Subcutaneous abdominal adipose tissue (tissue), 5 donors: ENCODE measurements around the gene ADGRF5.

ENCODE experiments used
- H3K27ac ChIP-seq: one replicate; pipeline ENCODE4 v1.7.0; 2013; ENCODE audit warnings: low read depth, mild to moderate bottlenecking, inconsistent platforms, low read length, moderate library complexity
- H3K27me3 ChIP-seq, 5 donors: one replicate each; pipeline ENCODE4 v1.7.0; 2013; ENCODE audit warnings: low read length in 5 of 5, inconsistent platforms in 1 of 5; ENCODE audit not compliant: control insufficient read depth in 5 of 5, insufficient read depth in 4 of 5
- H3K36me3 ChIP-seq, 5 donors: one replicate each; pipeline ENCODE4 v1.7.0; 2013; ENCODE audit warnings: low read length in 5 of 5; ENCODE audit not compliant: control insufficient read depth in 5 of 5, insufficient read depth in 5 of 5
- H3K4me1 ChIP-seq, 5 donors: one replicate each; pipeline ENCODE4 v1.7.0; 2013; ENCODE audit warnings: low read length in 5 of 5, mild to moderate bottlenecking in 3 of 5, moderate library complexity in 1 of 5; ENCODE audit not compliant: control insufficient read depth in 5 of 5, insufficient read depth in 5 of 5
- H3K4me3 ChIP-seq, 5 donors: one replicate each; pipeline ENCODE4 v1.7.0; 2013; ENCODE audit warnings: low read length in 5 of 5, low read depth in 1 of 5
- H3K9ac ChIP-seq, 5 donors: one replicate each; pipeline ENCODE4 v1.7.0; 2013; ENCODE audit warnings: low read length in 5 of 5, mild to moderate bottlenecking in 4 of 5, moderate library complexity in 3 of 5
- H3K9me3 ChIP-seq, 5 donors: one replicate each; pipeline ENCODE4 v1.7.0; 2013; ENCODE audit warnings: low read length in 5 of 5; ENCODE audit not compliant: control insufficient read depth in 5 of 5
- donor health status: healthy.
- donor health status: healthy.
- donor health status: healthy.
- donor health status: healthy.
- donor health status: healthy.

Gene ADGRF5

DNA sequence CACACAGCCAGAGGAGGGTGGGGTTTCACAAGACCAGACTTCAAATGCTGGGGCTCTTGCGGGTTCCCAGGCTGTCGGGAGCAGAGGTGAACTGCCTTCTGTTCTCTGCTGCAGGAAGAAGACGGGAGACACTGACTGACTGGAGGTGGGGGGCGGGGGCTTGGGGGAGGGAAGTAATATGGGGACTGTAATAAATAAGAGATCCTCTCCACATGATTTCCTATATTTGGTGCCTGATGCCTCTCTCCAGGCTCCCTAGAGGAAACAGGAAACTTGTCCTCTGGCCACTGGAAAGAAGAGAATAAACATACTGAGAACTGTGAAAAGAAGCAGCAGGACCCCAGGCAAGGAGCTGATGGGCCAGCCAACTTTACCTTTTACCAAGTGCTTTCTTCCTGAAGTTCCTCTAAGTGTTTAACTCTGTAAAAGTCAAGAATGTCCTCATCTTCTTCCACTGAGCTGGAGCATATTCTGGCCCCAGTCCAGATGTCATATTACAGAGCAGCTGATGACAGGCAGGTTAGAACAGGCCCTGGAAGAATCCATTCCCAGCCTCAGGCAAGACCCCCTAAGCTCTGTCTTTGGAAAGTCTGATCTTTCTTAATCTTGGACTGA, 33.2 kb upstream of the ADGRF5 start:
- Histone ChIP-seq H3K27me3 (no peaks in the 10 kb centered on the region), H3K36me3 (no peaks in the 10 kb centered on the region), H3K9ac (no peak overlapping the region), H3K9me3 (no peaks in the 10 kb centered on the region), H3K4me1 (peaks cover 0 to 25% (median 3%) of the 10 kb centered on the region in 5 donors), H3K27ac (no peak overlapping the region), H3K4me3 (peak overlapping the region in 3 of 5 donors; percentile 45 to 52 (median 51))

DNA sequence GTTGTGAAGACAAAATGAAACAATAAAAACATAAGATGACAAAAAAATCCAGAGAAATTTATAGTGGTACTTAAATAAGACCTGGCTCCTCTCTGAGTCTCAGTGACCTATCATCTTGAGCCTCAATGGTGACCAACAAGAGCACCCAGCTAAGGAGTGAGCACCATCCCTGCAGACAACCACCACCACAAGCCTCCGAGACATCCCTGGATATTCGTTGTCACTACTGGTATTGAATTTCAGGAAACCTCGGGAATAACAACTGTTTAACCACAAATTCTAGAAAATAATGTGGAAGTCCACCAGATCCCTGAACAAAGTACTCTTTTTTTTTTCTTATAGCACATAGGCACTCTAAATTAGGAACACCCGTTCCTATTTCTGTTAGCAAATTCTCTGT, 32.2 kb upstream of the ADGRF5 start:
- Histone ChIP-seq H3K27me3 (no peaks in the 10 kb centered on the region), H3K9me3 (no peaks in the 10 kb centered on the region), H3K4me3 (peak overlapping the region in 3 of 5 donors; percentile 45 to 52 (median 51)), H3K9ac (peak overlapping the region in 2 of 5 donors; percentile 6 to 13), H3K36me3 (no peaks in the 10 kb centered on the region), H3K27ac (peak overlapping the region; percentile 43), H3K4me1 (peaks cover 0 to 35% (median 3%) of the 10 kb centered on the region in 5 donors)

GRCh38 chr6:46949632-46950280, 28.0 kb upstream of the ADGRF5 start:
- Histone ChIP-seq H3K4me3 (no peak overlapping the region), H3K9me3 (no peaks in the 10 kb centered on the region), H3K9ac (peak overlapping the region in 1 of 5 donors; percentile 57), H3K27ac (peak overlapping the region; percentile 85), H3K4me1 (peaks cover 0 to 59% (median 5%) of the 10 kb centered on the region in 5 donors), H3K36me3 (no peaks in the 10 kb centered on the region), H3K27me3 (no peaks in the 10 kb centered on the region)

DNA sequence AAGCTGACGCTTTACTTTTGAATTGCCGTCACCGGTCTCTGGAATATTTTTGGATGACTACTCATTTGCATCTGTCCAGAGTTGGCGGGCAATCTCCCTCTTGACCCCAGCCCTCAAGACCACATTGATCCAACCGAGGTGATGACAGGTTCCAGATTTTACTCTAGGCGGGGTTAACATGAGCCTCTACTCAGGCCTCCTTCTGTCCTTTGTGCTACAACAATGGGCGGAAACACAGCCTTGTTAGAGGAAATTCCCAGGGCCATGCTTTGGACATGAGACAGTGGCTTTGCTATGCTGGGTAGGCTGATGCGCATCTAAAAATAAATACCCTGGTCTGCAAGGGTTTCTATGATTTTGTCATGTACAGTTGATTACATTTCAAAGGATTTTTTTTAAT, 27.0 kb upstream of the ADGRF5 start:
- H3K4me3 ChIP-seq = no peak overlapping the region
- no peaks in the 10 kb centered on the region for H3K9me3 ChIP-seq
- H3K27me3 ChIP-seq = no peaks in the 10 kb centered on the region
- peak overlapping the region; percentile 85 for H3K27ac ChIP-seq
- H3K4me1 ChIP-seq = peaks cover 0 to 59% (median 5%) of the 10 kb centered on the region in 5 donors
- peak overlapping the region in 1 of 5 donors; percentile 25 for H3K9ac ChIP-seq
- H3K36me3 ChIP-seq = no peaks in the 10 kb centered on the region

GRCh38 chr6:46947497-46947896, 25.8 kb upstream of the ADGRF5 start:
- Histone ChIP-seq H3K36me3 (no peaks in the 10 kb centered on the region), H3K27ac (peak overlapping the region; percentile 68), H3K9me3 (no peaks in the 10 kb centered on the region), H3K4me1 (peaks cover 0 to 54% (median 5%) of the 10 kb centered on the region in 5 donors), H3K4me3 (peak overlapping the region in 1 of 5 donors; percentile 32), H3K27me3 (no peaks in the 10 kb centered on the region), H3K9ac (no peak overlapping the region)

DNA sequence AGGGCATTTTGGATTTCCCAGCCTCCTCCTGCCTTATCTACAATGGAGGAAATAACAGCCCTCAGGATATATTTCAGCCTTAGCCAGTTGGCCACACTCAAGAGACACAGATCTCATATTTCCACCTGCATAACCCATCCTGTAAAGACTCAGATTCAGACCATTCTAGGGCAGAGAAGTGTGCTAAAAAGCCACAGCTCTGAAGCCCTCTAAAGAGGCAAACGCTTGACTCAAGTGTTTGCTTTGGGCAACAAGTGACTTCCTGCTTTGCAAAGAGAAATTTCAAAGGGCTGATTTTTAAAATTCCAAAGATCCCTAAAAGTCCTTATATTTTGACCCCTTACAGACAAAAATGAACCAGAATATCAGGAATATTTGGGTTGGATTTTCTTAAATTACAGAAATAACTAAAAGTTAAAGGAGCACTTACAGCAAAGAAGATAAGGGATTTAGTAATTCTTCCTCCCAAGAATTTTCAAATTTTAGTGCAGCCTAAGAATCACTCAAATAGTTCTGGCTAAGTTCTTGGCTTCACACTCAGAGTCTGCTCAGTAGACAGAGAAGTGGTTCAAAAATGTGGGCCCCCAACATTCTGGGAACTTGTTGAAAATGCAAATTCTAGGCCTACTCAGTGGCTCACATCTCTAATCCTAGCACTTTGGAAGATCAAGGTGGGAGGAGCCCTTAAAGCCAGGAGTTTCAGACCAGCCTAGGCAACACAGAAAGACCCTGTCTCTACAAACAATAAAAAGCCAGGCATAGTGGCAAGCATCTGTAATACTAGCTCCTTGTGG, 18.9 kb upstream of the ADGRF5 start:
- Histone ChIP-seq H3K27me3 (peaks cover 0 to 4% (median 0%) of the 10 kb centered on the region in 5 donors), H3K4me3 (no peak overlapping the region), H3K9ac (no peak overlapping the region), H3K9me3 (no peaks in the 10 kb centered on the region), H3K4me1 (peaks cover 0 to 37% (median 0%) of the 10 kb centered on the region in 5 donors), H3K27ac (no peak overlapping the region), H3K36me3 (no peaks in the 10 kb centered on the region)

- no peaks in the 10 kb centered on the region for H3K9me3 ChIP-seq
- no peak overlapping the region for H3K27ac ChIP-seq
- H3K9ac ChIP-seq = no peak overlapping the region
- H3K4me3 ChIP-seq = no peak overlapping the region
- H3K27me3 ChIP-seq = peaks cover 0 to 4% (median 0%) of the 10 kb centered on the region in 5 donors
- no peaks in the 10 kb centered on the region for H3K36me3 ChIP-seq
- peaks cover 0 to 53% (median 1%) of the 10 kb centered on the region in 5 donors for H3K4me1 ChIP-seq
Observed at GRCh38 chr6:46937642-46938041, 15.9 kb upstream of the ADGRF5 start.

DNA sequence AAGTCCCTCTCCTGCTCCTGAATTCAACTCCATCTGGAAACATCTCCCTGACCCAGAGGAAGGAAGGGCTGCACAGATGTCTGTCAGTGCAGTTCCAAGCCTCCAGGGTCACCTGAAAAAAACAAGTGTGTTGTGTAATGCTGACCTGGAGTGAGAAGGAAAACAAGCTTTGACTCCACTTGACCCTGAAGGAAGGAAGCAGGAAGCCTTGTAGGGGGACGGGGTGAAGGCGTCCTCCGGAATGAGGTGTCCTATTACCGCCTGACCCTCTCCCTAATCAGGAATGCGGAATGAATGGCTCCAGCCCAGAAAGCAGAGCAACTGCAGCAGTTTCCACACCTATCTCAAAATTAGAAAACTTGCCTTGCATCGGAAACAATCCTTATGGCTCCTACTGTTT, 13.9 kb upstream of the ADGRF5 start:
- Histone ChIP-seq H3K4me3 (no peak overlapping the region), H3K4me1 (peaks cover 0 to 59% (median 5%) of the 10 kb centered on the region in 5 donors), H3K27me3 (peaks cover 0 to 4% (median 0%) of the 10 kb centered on the region in 5 donors), H3K36me3 (no peaks in the 10 kb centered on the region), H3K9ac (no peak overlapping the region), H3K9me3 (no peaks in the 10 kb centered on the region), H3K27ac (peak overlapping the region; percentile 64)

DNA sequence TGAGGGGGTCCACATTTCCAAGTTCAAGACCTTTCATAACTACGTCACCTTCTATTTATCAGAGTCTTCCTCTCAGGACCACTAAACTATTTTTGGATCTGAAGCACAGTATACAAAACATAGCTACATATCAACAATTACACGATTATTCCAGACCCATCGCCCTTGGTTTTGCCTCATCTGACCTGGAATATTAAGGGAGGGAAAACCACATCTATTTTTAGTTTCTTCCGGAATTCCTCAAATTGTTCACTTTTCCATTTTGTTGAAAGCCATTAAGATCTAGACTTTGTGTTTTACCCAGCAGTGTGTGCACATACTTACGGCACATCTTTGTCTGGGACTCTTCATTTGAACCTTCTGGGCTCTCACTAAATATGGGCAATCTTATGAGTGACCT, 12.0 kb upstream of the ADGRF5 start:
- Histone ChIP-seq H3K36me3 (no peaks in the 10 kb centered on the region), H3K9ac (no peak overlapping the region), H3K27ac (peak overlapping the region; percentile 78), H3K9me3 (no peaks in the 10 kb centered on the region), H3K4me1 (peaks cover 0 to 46% (median 5%) of the 10 kb centered on the region in 5 donors), H3K4me3 (no peak overlapping the region), H3K27me3 (peaks cover 0 to 4% (median 0%) of the 10 kb centered on the region in 5 donors)
